Naive thymus-derived CD8-positive, alpha-beta T cell (primary cell): ENCODE data around the gene ADAM33. TPM values are rescaled to one million over a fixed set of nuclear protein-coding genes. Genes with fewer than 3 reads are reported as not detected.

Experiments
- polyA plus RNA-seq, 3 donors: library from polyadenylated mRNA; unstranded; fragments of 300-500 nt; fragmentation: Illumina TruSeq; gene quantifications; one replicate each; pipeline ENCODE4 v1.2.3, GENCODE V29; 2021
- total RNA-seq, 8 experiments: library from RNA in 2 of 8; stranded (reverse) in 2 of 8; gene quantifications; one replicate each; pipeline ENCODE4 v1.2.3 and lab custom pipeline; 2021 to 2026

Gene ADAM33
- total and polyA plus RNA-seq, 5 experiments from 2014 or later, result not detected

Other genes starting within 250 kb of the ADAM33 start
- gene ATRN, start 211.0 kb downstream of the ADAM33 start, total RNA-seq, result 10 to 100 TPM; 13.1 to 13.9 TPM
- 1 to 10 TPM; 7.0 to 9.4 (median 7.6) TPM for gene ATRN, start 211.0 kb downstream of the ADAM33 start, polyA plus RNA-seq
- not detected for gene GFRA4, start 18.6 kb downstream of the ADAM33 start, total RNA-seq
- gene GFRA4, start 18.6 kb downstream of the ADAM33 start, polyA plus RNA-seq, result not detected
- gene SIGLEC1, start 30.6 kb upstream of the ADAM33 start, total RNA-seq, result under 1 TPM; 0.22 to 0.62 TPM
- not detected for gene SIGLEC1, start 30.6 kb upstream of the ADAM33 start, polyA plus RNA-seq
- gene HSPA12B, start 50.7 kb upstream of the ADAM33 start, total RNA-seq, result not detected
- under 1 TPM in 2 of 3 donors, not detected in 1; 0.05 to 0.07 TPM for gene HSPA12B, start 50.7 kb upstream of the ADAM33 start, polyA plus RNA-seq
- gene ADISSP, start 85.7 kb upstream of the ADAM33 start, total RNA-seq, result 10 to 100 TPM; 19.5 to 19.6 TPM
- 10 to 100 TPM; 17.6 to 32.4 (median 22.2) TPM for gene ADISSP, start 85.7 kb upstream of the ADAM33 start, polyA plus RNA-seq
- under 1 TPM in 1 of 2 experiments, not detected in 1; 0.33 TPM for gene SPEF1, start 99.4 kb upstream of the ADAM33 start, total RNA-seq
- not detected for gene SPEF1, start 99.4 kb upstream of the ADAM33 start, polyA plus RNA-seq
- 10 to 100 TPM; 45.8 to 48.6 TPM for gene CENPB, start 104.7 kb upstream of the ADAM33 start, total RNA-seq
- 1 to 10 TPM; 1.0 to 1.7 (median 1.4) TPM for gene CENPB, start 104.7 kb upstream of the ADAM33 start, polyA plus RNA-seq
- 100 to 1,000 TPM; 320 to 336 TPM for gene CDC25B, start 114.3 kb upstream of the ADAM33 start, total RNA-seq
- gene CDC25B, start 114.3 kb upstream of the ADAM33 start, polyA plus RNA-seq, result 10 to 100 TPM; 38.1 to 49.7 (median 42.0) TPM
- gene AP5S1, start 138.5 kb upstream of the ADAM33 start, total RNA-seq, result 10 to 100 TPM; 12.6 to 14.5 TPM
- 10 to 100 TPM; 10.1 to 21.8 (median 19.3) TPM for gene AP5S1, start 138.5 kb upstream of the ADAM33 start, polyA plus RNA-seq
- 10 to 100 TPM; 41.9 to 45.7 TPM for gene MAVS, start 164.8 kb upstream of the ADAM33 start, total RNA-seq
- gene MAVS, start 164.8 kb upstream of the ADAM33 start, polyA plus RNA-seq, result 1 to 10 TPM; 2.2 to 8.5 (median 3.3) TPM
- gene PANK2, start 207.4 kb upstream of the ADAM33 start, total RNA-seq, result 10 to 100 TPM; 66.6 to 72.5 TPM
- 10 to 100 TPM; 32.9 to 36.8 (median 36.8) TPM for gene PANK2, start 207.4 kb upstream of the ADAM33 start, polyA plus RNA-seq